Measurements from ENCODE around the gene NGDN.

The NGDN gene

GRCh38 chr14:23525611-23526010 is 56.1 kb downstream of the NGDN start:
- Mint-ChIP-seq H3K4me1 (peaks cover 26% of the 10 kb centered on the region), H3K36me3 (ENCODE audit: low read depth) (peaks cover 32% of the 10 kb centered on the region)
- no peak for TF ChIP-seq CTCF (IDR thresholded peaks at IDR 0.05)

More at GRCh38 chr14:23525611-23526010, 56.1 kb downstream of the NGDN start:
- no peak for DNase-seq
- Mint-ChIP-seq H3K27ac (no peak overlapping the region), H3K4me3 (no peak overlapping the region), H3K27me3 (ENCODE audit: low read depth, poor library complexity) (peaks cover 2% of the 10 kb centered on the region), H3K9me3 (no peaks in the 10 kb centered on the region)

All from nephron progenitor cell (in vitro differentiated cells).